Endothelial cell of umbilical vein (primary cell): ENCODE data around the gene MRPL12.

Experiments
- EZH2 ChIP-seq: IDR thresholded peaks from 2 replicates; pipeline ENCODE4 v1.6.1; 2012; ENCODE audit warnings: borderline replicate concordance, low read depth, mild to moderate bottlenecking, moderate library complexity, low read length, inconsistent platforms; ENCODE audit not compliant: severe bottlenecking
- JUN ChIP-seq: IDR thresholded peaks from 2 replicates; pipeline ENCODE4 v1.6.1; 2011; ENCODE audit warnings: borderline replicate concordance, low read depth; ENCODE audit not compliant: insufficient read length, insufficient read depth
- MYC ChIP-seq: IDR thresholded peaks from one replicate; pipeline ENCODE4 v1.6.1; 2011; ENCODE audit warnings: mild to moderate bottlenecking, low read depth, low read length
- POLR2A ChIP-seq: IDR thresholded peaks from 2 replicates; pipeline ENCODE4 v1.6.1; 2012; ENCODE audit warnings: low read depth, mild to moderate bottlenecking, control low read depth, low read length
- POLR2AphosphoS5 ChIP-seq: IDR thresholded peaks from 2 replicates; pipeline ENCODE4 v1.6.1; 2012; ENCODE audit warnings: low read depth, mild to moderate bottlenecking, control low read depth, low read length, moderate library complexity; ENCODE audit not compliant: insufficient read depth
- TF ChIP-seq, protein P1 (sequence below), 2 donors: IDR thresholded peaks; 1 replicate in 1 of 2; 2 replicates in 1 of 2; pipeline ENCODE4 v1.5.1; 2011; ENCODE audit warnings: low read length in 2 of 2, mild to moderate bottlenecking in 2 of 2, moderate library complexity in 2 of 2, control low read depth in 1 of 2, inconsistent platforms in 1 of 2, low read depth in 1 of 2; ENCODE audit not compliant: insufficient read depth in 1 of 2; ENCODE audit errors: extremely low read depth in 1 of 2
- TF ChIP-seq, protein P2 (sequence below): IDR thresholded peaks from 2 replicates; pipeline ENCODE4 v1.6.1; 2011; ENCODE audit not compliant: insufficient read depth, insufficient read length

DNA sequence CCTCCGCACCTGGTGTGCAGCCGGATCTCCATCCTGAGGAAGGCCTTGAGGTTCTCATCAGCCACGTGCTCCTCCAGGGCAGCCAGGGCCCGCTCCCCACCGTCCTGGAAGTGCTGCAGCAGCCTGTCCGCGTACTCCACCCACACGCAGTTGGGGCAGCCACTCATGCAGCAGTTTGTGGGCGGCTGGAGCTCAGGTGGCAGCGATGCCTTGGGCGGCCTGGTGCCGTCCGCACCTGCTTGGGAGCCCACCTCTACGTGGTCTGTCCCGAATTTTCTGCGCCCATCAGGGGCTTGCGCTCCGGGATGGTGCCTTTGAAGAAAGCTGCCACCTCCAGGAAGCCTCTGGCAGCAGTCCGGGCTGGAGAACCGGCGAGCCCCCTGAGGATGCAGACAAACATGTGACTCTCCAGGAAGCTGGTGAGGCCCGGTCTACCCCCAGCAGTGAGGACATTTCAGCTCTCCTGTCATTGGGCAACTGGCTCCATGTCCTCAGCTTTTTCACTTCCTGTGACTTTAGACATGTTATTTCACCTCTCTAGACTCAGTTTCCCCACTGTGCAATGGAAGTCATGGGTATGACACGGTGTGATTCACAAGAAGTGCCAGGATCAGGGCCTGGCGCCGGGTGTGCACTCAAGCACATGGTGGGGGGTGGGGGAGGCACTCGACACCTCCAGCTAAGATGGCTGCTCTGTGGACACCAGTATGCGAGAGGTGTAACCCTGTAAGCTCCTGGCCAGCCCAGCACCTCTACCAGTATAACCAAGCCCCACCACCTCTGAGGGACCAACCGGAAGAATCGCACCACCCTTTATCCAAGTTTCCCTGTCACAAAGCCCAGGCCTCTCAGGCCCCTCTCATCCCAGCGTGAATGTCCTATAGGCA is 37.7 kb upstream of the MRPL12 start:
- TF ChIP-seq, protein P1, sequence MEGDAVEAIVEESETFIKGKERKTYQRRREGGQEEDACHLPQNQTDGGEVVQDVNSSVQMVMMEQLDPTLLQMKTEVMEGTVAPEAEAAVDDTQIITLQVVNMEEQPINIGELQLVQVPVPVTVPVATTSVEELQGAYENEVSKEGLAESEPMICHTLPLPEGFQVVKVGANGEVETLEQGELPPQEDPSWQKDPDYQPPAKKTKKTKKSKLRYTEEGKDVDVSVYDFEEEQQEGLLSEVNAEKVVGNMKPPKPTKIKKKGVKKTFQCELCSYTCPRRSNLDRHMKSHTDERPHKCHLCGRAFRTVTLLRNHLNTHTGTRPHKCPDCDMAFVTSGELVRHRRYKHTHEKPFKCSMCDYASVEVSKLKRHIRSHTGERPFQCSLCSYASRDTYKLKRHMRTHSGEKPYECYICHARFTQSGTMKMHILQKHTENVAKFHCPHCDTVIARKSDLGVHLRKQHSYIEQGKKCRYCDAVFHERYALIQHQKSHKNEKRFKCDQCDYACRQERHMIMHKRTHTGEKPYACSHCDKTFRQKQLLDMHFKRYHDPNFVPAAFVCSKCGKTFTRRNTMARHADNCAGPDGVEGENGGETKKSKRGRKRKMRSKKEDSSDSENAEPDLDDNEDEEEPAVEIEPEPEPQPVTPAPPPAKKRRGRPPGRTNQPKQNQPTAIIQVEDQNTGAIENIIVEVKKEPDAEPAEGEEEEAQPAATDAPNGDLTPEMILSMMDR (IDR thresholded peaks at IDR 0.05; ENCODE audit: extremely low read depth in 1 of 2, insufficient read depth in 1 of 2, low read depth in 1 of 2, low read length in 2 of 2): no peak
- TF ChIP-seq POLR2AphosphoS5 (peak; percentile 40), POLR2A (peak; percentile 16), JUN (no peak), MYC (peak; percentile 94), EZH2 (no peak)
- TF ChIP-seq, protein P2, sequence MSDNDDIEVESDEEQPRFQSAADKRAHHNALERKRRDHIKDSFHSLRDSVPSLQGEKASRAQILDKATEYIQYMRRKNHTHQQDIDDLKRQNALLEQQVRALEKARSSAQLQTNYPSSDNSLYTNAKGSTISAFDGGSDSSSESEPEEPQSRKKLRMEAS: no peak
